Smooth muscle cell (in vitro differentiated cells): ENCODE measurements around the gene XIST. TPM values are rescaled to one million over a fixed set of nuclear protein-coding genes. Genes with fewer than 3 reads are reported as not detected.

Source experiments
- DNase-seq: peaks from one replicate; lab custom pipeline; 2025; ENCODE audit not compliant: unreplicated experiment; lab: John Stamatoyannopoulos, UW
- H2AFZ ChIP-seq: fragments of 200-600 bp; sonication (generic); 2 replicates; pipeline ENCODE4 v1.6.0; 2016; ENCODE audit warnings: antibody characterized with exemption, low read depth, mild to moderate bottlenecking
- H3F3A ChIP-seq: fragments of 200-600 bp; sonication (generic); 2 replicates; pipeline ENCODE4 v1.6.0; 2017; ENCODE audit warnings: antibody characterized with exemption, low read depth
- H3K27ac ChIP-seq: fragments of 200-600 bp; sonication (generic); 2 replicates; pipeline ENCODE4 v1.5.1; 2016; ENCODE audit warnings: low read depth, mild to moderate bottlenecking
- H3K27me3 ChIP-seq: fragments of 200-600 bp; sonication (generic); 2 replicates; pipeline ENCODE4 v1.6.1; 2016; ENCODE audit warnings: low read depth, mild to moderate bottlenecking
- H3K36me3 ChIP-seq: fragments of 200-600 bp; sonication (generic); 2 replicates; pipeline ENCODE4 v1.5.1; 2016; ENCODE audit warnings: low read depth
- H3K4me1 ChIP-seq: fragments of 200-600 bp; sonication (generic); 2 replicates; pipeline ENCODE4 v1.5.1; 2016; ENCODE audit warnings: low read depth
- H3K4me2 ChIP-seq: fragments of 200-600 bp; sonication (generic); 2 replicates; pipeline ENCODE4 v1.6.0; 2016; ENCODE audit warnings: mild to moderate bottlenecking
- H3K4me3 ChIP-seq: fragments of 200-600 bp; sonication (generic); 2 replicates; pipeline ENCODE4 v1.5.1; 2016; ENCODE audit warnings: mild to moderate bottlenecking
- H3K79me2 ChIP-seq: fragments of 200-600 bp; sonication (generic); 2 replicates; pipeline ENCODE4 v1.6.0; 2016; ENCODE audit warnings: low read depth, mild to moderate bottlenecking
- H3K9ac ChIP-seq: fragments of 200-600 bp; sonication (generic); 2 replicates; pipeline ENCODE4 v1.6.0; 2016; ENCODE audit warnings: low read depth
- H3K9me3 ChIP-seq: fragments of 200-600 bp; sonication (generic); replicated peaks from 2 replicates; pipeline ENCODE4 v1.5.1; 2016; ENCODE audit warnings: low read depth
- H4K20me1 ChIP-seq: fragments of 200-600 bp; sonication (generic); 2 replicates; pipeline ENCODE4 v1.6.0; 2016; ENCODE audit warnings: low read depth
- CTCF ChIP-seq: fragments of 200-600 bp; sonication (generic); IDR thresholded peaks from 2 replicates; pipeline ENCODE4 v1.5.1; 2017; ENCODE audit warnings: borderline replicate concordance, mild to moderate bottlenecking, antibody characterized with exemption; ENCODE audit not compliant: insufficient read depth, poor library complexity, severe bottlenecking
- WGBS: methylation state at CpG from one replicate; pipeline ENCODE4 v1.1.7; 2016; ENCODE audit warnings: low lambda C conversion rate; 5-methylcytosine and 5-hydroxymethylcytosine counted together
- polyA plus RNA-seq: library from polyadenylated mRNA; unstranded; fragments of >200 nt; fragmentation: Nextera tagmentation; extraction: Ambion mirVana; gene quantifications from 2 replicates; pipeline ENCODE4 v1.2.1, GENCODE V29; 2016
- total RNA-seq: library from RNA; depleted of rRNA; stranded (reverse); fragments of >200 nt; gene quantifications from 2 replicates; pipeline ENCODE4 v1.2.3, GENCODE V29; 2014

The XIST gene
- total and polyA plus RNA-seq, 2 experiments from 2014 or later = not detected

- Histone ChIP-seq H3K27ac (no peak overlapping the region), H2AFZ (no peak overlapping the region), H3K4me2 (no peak overlapping the region), H3F3A (no peaks in the 10 kb centered on the region), H3K9me3 (no peaks in the 10 kb centered on the region), H3K4me3 (no peak overlapping the region), H3K27me3 (no peaks in the 10 kb centered on the region), H3K9ac (no peak overlapping the region), H4K20me1 (no peaks in the 10 kb centered on the region), H3K79me2 (no peaks in the 10 kb centered on the region), H3K4me1 (peaks cover 6% of the 10 kb centered on the region), H3K36me3 (no peaks in the 10 kb centered on the region)
- WGBS = 97% methylated on average over 33 of the region's 33 CpGs
- TF ChIP-seq CTCF = no peak
- no peak for DNase-seq
Measured at GRCh38 chrX:73851014-73852009, 1.2 kb downstream of the XIST start.

DNA sequence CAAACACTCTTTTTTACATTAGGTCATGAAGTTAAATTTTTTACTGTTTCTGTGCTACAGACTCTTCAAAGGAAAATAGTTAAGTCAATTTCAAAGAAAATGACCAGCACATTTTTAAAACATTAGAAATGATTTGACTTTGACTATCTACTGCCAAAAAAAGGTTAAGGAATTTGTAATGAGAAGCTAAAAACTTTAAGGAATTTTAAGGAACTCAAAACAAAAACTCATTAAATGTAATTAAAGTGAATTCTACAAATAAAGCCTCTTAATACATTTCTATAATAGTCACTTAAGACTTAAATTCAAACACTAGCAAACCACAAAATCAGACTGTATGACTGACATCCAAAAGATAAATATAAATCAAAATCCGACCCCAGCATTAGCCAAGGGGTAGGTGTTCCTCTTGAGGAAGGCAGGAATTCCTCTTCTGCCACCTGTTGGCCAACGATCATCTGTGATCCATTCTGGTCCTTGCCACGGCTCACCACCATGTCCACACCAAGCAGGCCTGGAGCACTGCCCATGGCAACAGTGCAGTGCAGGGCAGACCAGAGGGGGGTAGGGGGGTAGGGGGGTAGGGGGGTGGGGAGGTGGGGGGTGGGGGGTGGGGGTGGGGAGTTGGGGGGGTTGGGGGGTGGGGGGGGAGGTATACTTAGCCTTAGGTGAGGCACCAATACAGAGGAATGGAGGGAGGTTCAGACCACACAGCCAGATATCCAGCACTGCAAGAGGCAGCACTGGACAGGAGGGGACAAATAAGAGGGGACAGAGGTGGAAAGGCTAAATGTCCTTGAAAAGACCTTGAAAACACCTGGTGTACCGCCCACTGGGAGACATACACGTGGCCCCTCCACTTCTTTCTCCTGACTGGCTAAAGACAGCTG, 2.1 kb downstream of the XIST start:
- Histone ChIP-seq H2AFZ (no peak overlapping the region), H3K4me2 (no peak overlapping the region), H3K4me1 (peaks cover 6% of the 10 kb centered on the region), H4K20me1 (no peaks in the 10 kb centered on the region), H3K9me3 (no peaks in the 10 kb centered on the region), H3K36me3 (no peaks in the 10 kb centered on the region), H3K27me3 (no peaks in the 10 kb centered on the region), H3K27ac (no peak overlapping the region), H3F3A (no peaks in the 10 kb centered on the region), H3K79me2 (no peaks in the 10 kb centered on the region), H3K4me3 (no peak overlapping the region), H3K9ac (no peak overlapping the region)
- TF ChIP-seq CTCF = no peak
- DNase-seq = no peak
- 83% methylated on average over 5 of the region's 5 CpGs for WGBS

GRCh38 chrX:73849073-73849472, 3.4 kb downstream of the XIST start:
- no peaks in the 10 kb centered on the region for H3K36me3 ChIP-seq
- no peak overlapping the region for H3K4me2 ChIP-seq
- H4K20me1 ChIP-seq = no peaks in the 10 kb centered on the region
- H2AFZ ChIP-seq = no peak overlapping the region
- H3K9me3 ChIP-seq = no peaks in the 10 kb centered on the region
- H3K79me2 ChIP-seq = no peaks in the 10 kb centered on the region
- no peak for DNase-seq
- 81% methylated on average over 5 of the region's 5 CpGs for WGBS
- H3K4me3 ChIP-seq = no peak overlapping the region
- peaks cover 6% of the 10 kb centered on the region for H3K4me1 ChIP-seq
- no peaks in the 10 kb centered on the region for H3F3A ChIP-seq
- no peak overlapping the region for H3K9ac ChIP-seq
- H3K27ac ChIP-seq = no peak overlapping the region
- no peaks in the 10 kb centered on the region for H3K27me3 ChIP-seq
- no peak for TF ChIP-seq CTCF
